WTC11 (cell line): ENCODE data around the gene RCL1. TPM values are rescaled to one million over a fixed set of nuclear protein-coding genes. Genes with fewer than 3 reads are reported as not detected.

Experiments used
- ATAC-seq: fragments of 200-7000 bp; cut with Tn5 transposase; 2 replicates; pipeline ENCODE4 v1.10.0; 2021; ENCODE audit warnings: mild to moderate bottlenecking, moderate library complexity
- CTCF ChIA-PET: fragments of 300-600 bp; sonication (Branson Sonifier 250); formaldehyde crosslinking; loops from one replicate; lab custom pipeline; 2021; ENCODE audit warnings: antibody characterized with exemption; lab: Charles Lee
- POLR2A ChIA-PET: fragments of 350-600 bp; sonication (Branson Sonifier 250); formaldehyde crosslinking; loops from one replicate; lab custom pipeline; 2021; ENCODE audit warnings: antibody characterized with exemption; lab: Charles Lee
- DNase-seq: peaks from one replicate; pipeline ENCODE4 v3.0.0; 2021; ENCODE audit warnings: low spot score
- H3K27ac Mint-ChIP-seq: 2 replicates; pipeline ENCODE4 v1.8.0; 2021; ENCODE audit warnings: mixed read lengths
- H3K27me3 Mint-ChIP-seq: 2 replicates; pipeline ENCODE4 v1.8.0; 2021; ENCODE audit warnings: low read depth, mild to moderate bottlenecking, moderate library complexity, mixed read lengths
- H3K36me3 Mint-ChIP-seq: 2 replicates; pipeline ENCODE4 v1.8.0; 2021; ENCODE audit warnings: mixed read lengths
- H3K4me1 Mint-ChIP-seq: 2 replicates; pipeline ENCODE4 v1.8.0; 2022; ENCODE audit warnings: mixed read lengths
- H3K4me3 Mint-ChIP-seq: 2 replicates; pipeline ENCODE4 v1.8.0; 2021; ENCODE audit warnings: mild to moderate bottlenecking, moderate library complexity, mixed read lengths
- H3K9me3 Mint-ChIP-seq: 2 replicates; pipeline ENCODE4 v1.8.0; 2021; ENCODE audit warnings: mixed read lengths
- AFF4 ChIP-seq: sonication (generic); formaldehyde crosslinking; IDR thresholded peaks from 2 replicates; pipeline ENCODE4 v1.8.1; 2023; ENCODE audit warnings: mild to moderate bottlenecking, missing genetic modification reagents, borderline replicate concordance
- ATF2 ChIP-seq: sonication (generic); formaldehyde crosslinking; IDR thresholded peaks from 2 replicates; pipeline ENCODE4 v1.8.1; 2022; ENCODE audit warnings: low read depth, missing genetic modification reagents, borderline replicate concordance
- E2F4 ChIP-seq: sonication (generic); formaldehyde crosslinking; IDR thresholded peaks from 2 replicates; pipeline ENCODE4 v1.8.1; 2022; ENCODE audit warnings: low read depth, mild to moderate bottlenecking, moderate library complexity, missing genetic modification reagents, borderline replicate concordance
- E2F5 ChIP-seq: sonication (generic); formaldehyde crosslinking; IDR thresholded peaks from 2 replicates; pipeline ENCODE4 v1.8.1; 2022; ENCODE audit warnings: mild to moderate bottlenecking, moderate library complexity, missing genetic modification reagents
- ELF4 ChIP-seq: sonication (generic); formaldehyde crosslinking; IDR thresholded peaks from 2 replicates; pipeline ENCODE4 v1.8.1; 2022; ENCODE audit warnings: low read depth, mild to moderate bottlenecking, moderate library complexity, missing genetic modification reagents
- ERG ChIP-seq: fragments of 250-450 bp; sonication (Bioruptor Pico); IDR thresholded peaks from 2 replicates; pipeline ENCODE4 v1.8.0; 2021; ENCODE audit warnings: mild to moderate bottlenecking
- FOXJ3 ChIP-seq: sonication (generic); formaldehyde crosslinking; IDR thresholded peaks from 2 replicates; pipeline ENCODE4 v1.9.0; 2021; ENCODE audit warnings: missing genetic modification reagents, mild to moderate bottlenecking, borderline replicate concordance
- HMGXB4 ChIP-seq: sonication (generic); formaldehyde crosslinking; IDR thresholded peaks from 2 replicates; pipeline ENCODE4 v1.8.1; 2023; ENCODE audit warnings: mild to moderate bottlenecking, moderate library complexity, missing genetic modification reagents
- IRF2 ChIP-seq: sonication (generic); formaldehyde crosslinking; IDR thresholded peaks from 2 replicates; pipeline ENCODE4 v1.8.0; 2022; ENCODE audit warnings: low read depth, missing genetic modification reagents, borderline replicate concordance
- KAT7 ChIP-seq: sonication (generic); formaldehyde crosslinking; IDR thresholded peaks from 2 replicates; pipeline ENCODE4 v1.8.1; 2023; ENCODE audit warnings: missing genetic modification reagents, mild to moderate bottlenecking, borderline replicate concordance
- RORB ChIP-seq: fragments of 250-450 bp; sonication (Bioruptor Pico); IDR thresholded peaks from 2 replicates; pipeline ENCODE4 v1.9.0; 2021; ENCODE audit warnings: mild to moderate bottlenecking
- TCF7 ChIP-seq: sonication (generic); formaldehyde crosslinking; IDR thresholded peaks from 2 replicates; pipeline ENCODE4 v1.8.0; 2022; ENCODE audit warnings: mild to moderate bottlenecking, low read depth, missing genetic modification reagents, moderate library complexity
- TEAD4 ChIP-seq: sonication (generic); formaldehyde crosslinking; IDR thresholded peaks from 2 replicates; pipeline ENCODE4 v1.8.0; 2022; ENCODE audit warnings: mild to moderate bottlenecking, missing genetic modification reagents
- ZBTB21 ChIP-seq: sonication (generic); formaldehyde crosslinking; IDR thresholded peaks from 2 replicates; pipeline ENCODE4 v1.8.1; 2023; ENCODE audit warnings: mild to moderate bottlenecking, missing genetic modification reagents, borderline replicate concordance
- ZBTB43 ChIP-seq: sonication (generic); formaldehyde crosslinking; IDR thresholded peaks from 2 replicates; pipeline ENCODE4 v1.8.1; 2023; ENCODE audit warnings: mild to moderate bottlenecking, missing genetic modification reagents
- ZNF121 ChIP-seq: sonication (generic); formaldehyde crosslinking; IDR thresholded peaks from 2 replicates; pipeline ENCODE4 v1.8.0; 2023; ENCODE audit warnings: missing genetic modification reagents
- ZNF396 ChIP-seq: fragments of 250-450 bp; sonication (Bioruptor Pico); IDR thresholded peaks from 2 replicates; pipeline ENCODE4 v1.8.0; 2021; ENCODE audit warnings: mild to moderate bottlenecking, moderate library complexity, borderline replicate concordance
- ZNF512 ChIP-seq: sonication (generic); formaldehyde crosslinking; IDR thresholded peaks from 2 replicates; pipeline ENCODE4 v1.8.1; 2022; ENCODE audit warnings: missing genetic modification reagents, borderline replicate concordance
- total RNA-seq: library from RNA; stranded (reverse); gene quantifications from 3 replicates; pipeline ENCODE4 v1.2.3, GENCODE V29; 2021

The RCL1 gene
- total RNA-seq, 1 experiment from 2014 or later = 27.2 TPM

- DNase-seq (no peak), ATAC-seq (no peak)
- Mint-ChIP-seq H3K4me1 (peaks cover 9% of the 10 kb centered on the region), H3K36me3 (peaks cover 16% of the 10 kb centered on the region), H3K27ac (0 out of 2 replicates have a peak overlapping the region, but pooled peaks have one; percentile 12), H3K27me3 (no peaks in the 10 kb centered on the region), H3K4me3 (no peak overlapping the region), H3K9me3 (no peaks in the 10 kb centered on the region)
- ChIA-PET CTCF (no interaction called here), POLR2A (interaction anchor here (0.5 kb wide), 1 partner anchor 34 kb away, joined by 3 read pairs; no protein-coding TSS in a partner anchor)
- TF ChIP-seq ZNF396 (no peak), ATF2 (no peak), ZBTB21 (CRISPR knock-in tag) (no peak), ERG (CRISPR knock-in tag) (no peak), IRF2 (CRISPR knock-in tag) (no peak), TCF7 (no peak), E2F5 (CRISPR knock-in tag) (no peak), ELF4 (CRISPR knock-in tag) (no peak), AFF4 (CRISPR knock-in tag) (no peak), FOXJ3 (CRISPR knock-in tag) (no peak), TEAD4 (CRISPR knock-in tag) (no peak), ZBTB43 (no peak), ZNF121 (no peak), RORB (CRISPR knock-in tag) (no peak)
Observed at GRCh38 chr9:4862506-4863250, 69.9 kb downstream of the RCL1 start.

- DNase-seq = peak; percentile 17
- Mint-ChIP-seq H3K27me3 (no peaks in the 10 kb centered on the region), H3K9me3 (no peaks in the 10 kb centered on the region), H3K27ac (0 out of 2 replicates have a peak overlapping the region, but pooled peaks have one; percentile 22), H3K4me1 (peaks cover 9% of the 10 kb centered on the region), H3K4me3 (no peak overlapping the region), H3K36me3 (peaks cover 18% of the 10 kb centered on the region)
- ChIA-PET CTCF (no interaction called here), POLR2A (no interaction called here)
- ATAC-seq = peak; percentile 56
- TF ChIP-seq IRF2 (CRISPR knock-in tag) = no peak
- no peak for TF ChIP-seq KAT7 (CRISPR knock-in tag)
- TF ChIP-seq ATF2 = no peak
- TF ChIP-seq ZNF512 (CRISPR knock-in tag) = no peak
- TF ChIP-seq E2F4 = no peak
- no peak for TF ChIP-seq HMGXB4 (CRISPR knock-in tag)
Observed at GRCh38 chr9:4864234-4864661, 71.5 kb downstream of the RCL1 start.
